GM10266 (cell line): ENCODE data around the gene PANK2.
A peak's percentile ranks its signal among the peaks of the same experiment; 100 is the strongest.

Experiments
- DNase-seq: peaks from one replicate; pipeline ENCODE4 v3.0.0; 2012; ENCODE audit errors: extremely low spot score
- CTCF ChIP-seq: IDR thresholded peaks from 2 replicates; pipeline ENCODE4 v1.5.1; 2012; ENCODE audit warnings: mild to moderate bottlenecking, low read depth; ENCODE audit not compliant: control insufficient read depth, insufficient read depth; ENCODE audit errors: missing control alignments

The PANK2 gene

GRCh38 chr20:3923818-3924217 lies 34.6 kb downstream of the PANK2 start:
- DNase-seq = no peak
- no peak for TF ChIP-seq CTCF

- no peak for DNase-seq
Measured at GRCh38 chr20:3924304-3925112, 35.3 kb downstream of the PANK2 start.

GRCh38 chr20:3925113-3925695 lies 36.0 kb downstream of the PANK2 start:
- DNase-seq = no peak
- no peak for TF ChIP-seq CTCF

More at GRCh38 chr20:3924304-3925112, 35.3 kb downstream of the PANK2 start:
- peak; percentile 3 for TF ChIP-seq CTCF

- DNase-seq = no peak
- TF ChIP-seq CTCF = no peak
Measured at GRCh38 chr20:3925899-3926638, 36.9 kb downstream of the PANK2 start.

- TF ChIP-seq CTCF = no peak
- no peak for DNase-seq
Measured at GRCh38 chr20:3927486-3928291, 38.5 kb downstream of the PANK2 start.

GRCh38 chr20:3929713-3930060 lies 40.5 kb downstream of the PANK2 start:
- DNase-seq = no peak
- no peak for TF ChIP-seq CTCF
